Neural cell (in vitro differentiated cells): ENCODE data around the gene VPS37B. TPM values are rescaled to one million over a fixed set of nuclear protein-coding genes. Genes with fewer than 3 reads are reported as not detected.

Source experiments
- H2AFZ ChIP-seq: fragments of 200-600, 300-800 bp; sonication (generic), shearing (Covaris generic); 2 replicates; pipeline ENCODE4 v1.6.0; 2014; ENCODE audit warnings: low read depth, mild to moderate bottlenecking, antibody characterized with exemption, low read length, moderate library complexity
- H3F3A ChIP-seq: fragments of 200-600 bp; shearing (Covaris generic); 2 replicates; pipeline ENCODE4 v1.6.1; 2016; ENCODE audit warnings: mild to moderate bottlenecking, moderate library complexity, mixed read lengths, antibody characterized with exemption, low read length; ENCODE audit not compliant: insufficient read depth, poor library complexity, severe bottlenecking
- H3K27ac ChIP-seq: fragments of 200-600, 300-800 bp; sonication (generic), shearing (Covaris generic); 2 replicates; pipeline ENCODE4 v1.5.1; 2014; ENCODE audit warnings: mild to moderate bottlenecking, low read length, moderate library complexity
- H3K27me3 ChIP-seq: fragments of 300-800, 200-600 bp; sonication (generic), shearing (Covaris generic); 2 replicates; pipeline ENCODE4 v1.6.0; 2014; ENCODE audit warnings: mild to moderate bottlenecking, low read depth, low read length, moderate library complexity; ENCODE audit not compliant: insufficient read depth
- H3K36me3 ChIP-seq: fragments of 300-800, 200-600 bp; sonication (generic), shearing (Covaris generic); 2 replicates; pipeline ENCODE4 v1.5.1; 2014; ENCODE audit warnings: mild to moderate bottlenecking, antibody characterized with exemption, low read length, moderate library complexity; ENCODE audit not compliant: insufficient read depth
- H3K4me2 ChIP-seq: fragments of 300-800, 200-600 bp; sonication (generic), shearing (Covaris generic); 2 replicates; pipeline ENCODE4 v1.6.0; 2014; ENCODE audit warnings: mild to moderate bottlenecking, low read length
- H3K4me3 ChIP-seq: fragments of 300-800, 200-600 bp; sonication (generic), shearing (Covaris generic); 2 replicates; pipeline ENCODE4 v1.5.1; 2014; ENCODE audit warnings: mild to moderate bottlenecking, low read length, moderate library complexity
- H3K79me2 ChIP-seq: fragments of 200-600 bp; shearing (Covaris generic); replicated peaks from 2 replicates; pipeline ENCODE4 v1.6.0; 2014; ENCODE audit warnings: mild to moderate bottlenecking, low read length, moderate library complexity; ENCODE audit not compliant: insufficient read depth
- H3K9ac ChIP-seq: fragments of 300-800, 200-600 bp; sonication (generic), shearing (Covaris generic); 2 replicates; pipeline ENCODE4 v1.6.1; 2016; ENCODE audit warnings: mild to moderate bottlenecking, low read length, mixed read lengths
- H3K9me2 ChIP-seq: fragments of 200-600 bp; shearing (Covaris generic); 2 replicates; pipeline ENCODE4 v1.6.1; 2016; ENCODE audit warnings: mild to moderate bottlenecking, low read length, mixed read lengths; ENCODE audit not compliant: insufficient read depth
- H3K9me3 ChIP-seq: fragments of 200-600, 300-800 bp; sonication (generic), shearing (Covaris generic); 2 replicates; pipeline ENCODE4 v1.6.1; 2016; ENCODE audit warnings: mild to moderate bottlenecking, mixed run types, low read length, moderate library complexity, mixed read lengths
- H4K20me1 ChIP-seq: fragments of 200-600 bp; shearing (Covaris generic); 2 replicates; pipeline ENCODE4 v1.6.1; 2016; ENCODE audit warnings: mild to moderate bottlenecking, mixed run types; ENCODE audit not compliant: insufficient read depth
- EP300 ChIP-seq: fragments of 450-650 bp; conservative IDR thresholded peaks from 2 replicates; pipeline ENCODE4 v1.6.1; 2014; ENCODE audit warnings: antibody characterized with exemption, mild to moderate bottlenecking, moderate library complexity; ENCODE audit not compliant: poor library complexity, severe bottlenecking
- EZH2 ChIP-seq: fragments of 200-600, 300-800 bp; shearing (Covaris generic), sonication (generic); IDR thresholded peaks from 2 replicates; pipeline ENCODE4 v1.6.1; 2014; ENCODE audit warnings: antibody characterized with exemption, low read length, borderline replicate concordance, mild to moderate bottlenecking; ENCODE audit not compliant: insufficient read depth, poor library complexity, severe bottlenecking
- MXI1 ChIP-seq: fragments of 450-650 bp; conservative IDR thresholded peaks from 2 replicates; pipeline ENCODE4 v1.6.1; 2014; ENCODE audit warnings: antibody characterized with exemption, mild to moderate bottlenecking; ENCODE audit not compliant: poor library complexity, severe bottlenecking
- POLR2AphosphoS5 ChIP-seq: IDR thresholded peaks from 2 replicates; pipeline ENCODE4 v1.6.1; 2012
- RAD21 ChIP-seq: fragments of 450-650 bp; conservative IDR thresholded peaks from 2 replicates; pipeline ENCODE4 v1.6.1; 2014; ENCODE audit warnings: antibody characterized with exemption, mild to moderate bottlenecking, moderate library complexity
- SMC3 ChIP-seq: fragments of 450-650 bp; conservative IDR thresholded peaks from 2 replicates; pipeline ENCODE4 v1.6.1; 2014; ENCODE audit warnings: antibody characterized with exemption, mild to moderate bottlenecking, moderate library complexity; ENCODE audit not compliant: poor library complexity
- TAF1 ChIP-seq: IDR thresholded peaks from 2 replicates; pipeline ENCODE4 v1.6.1; 2012; ENCODE audit warnings: low read depth
- polyA plus RNA-seq: library from polyadenylated mRNA; depleted of rRNA; stranded (reverse); fragments of >200 nt; gene quantifications from 2 replicates; pipeline ENCODE4 v1.2.3, GENCODE V29; 2014
- TF ChIP-seq, protein P1 (sequence below): fragments of 450-650 bp; IDR thresholded peaks from 2 replicates; pipeline ENCODE4 v1.5.1; 2014; ENCODE audit warnings: antibody characterized with exemption, mild to moderate bottlenecking, moderate library complexity; ENCODE audit not compliant: poor library complexity, severe bottlenecking
- TF ChIP-seq, protein P2 (sequence below): IDR thresholded peaks from 2 replicates; pipeline ENCODE4 v1.6.1; 2012; ENCODE audit warnings: borderline replicate concordance

The VPS37B gene
- polyA plus RNA-seq, 1 donor from 2014 or later = 30.2 TPM

DNA sequence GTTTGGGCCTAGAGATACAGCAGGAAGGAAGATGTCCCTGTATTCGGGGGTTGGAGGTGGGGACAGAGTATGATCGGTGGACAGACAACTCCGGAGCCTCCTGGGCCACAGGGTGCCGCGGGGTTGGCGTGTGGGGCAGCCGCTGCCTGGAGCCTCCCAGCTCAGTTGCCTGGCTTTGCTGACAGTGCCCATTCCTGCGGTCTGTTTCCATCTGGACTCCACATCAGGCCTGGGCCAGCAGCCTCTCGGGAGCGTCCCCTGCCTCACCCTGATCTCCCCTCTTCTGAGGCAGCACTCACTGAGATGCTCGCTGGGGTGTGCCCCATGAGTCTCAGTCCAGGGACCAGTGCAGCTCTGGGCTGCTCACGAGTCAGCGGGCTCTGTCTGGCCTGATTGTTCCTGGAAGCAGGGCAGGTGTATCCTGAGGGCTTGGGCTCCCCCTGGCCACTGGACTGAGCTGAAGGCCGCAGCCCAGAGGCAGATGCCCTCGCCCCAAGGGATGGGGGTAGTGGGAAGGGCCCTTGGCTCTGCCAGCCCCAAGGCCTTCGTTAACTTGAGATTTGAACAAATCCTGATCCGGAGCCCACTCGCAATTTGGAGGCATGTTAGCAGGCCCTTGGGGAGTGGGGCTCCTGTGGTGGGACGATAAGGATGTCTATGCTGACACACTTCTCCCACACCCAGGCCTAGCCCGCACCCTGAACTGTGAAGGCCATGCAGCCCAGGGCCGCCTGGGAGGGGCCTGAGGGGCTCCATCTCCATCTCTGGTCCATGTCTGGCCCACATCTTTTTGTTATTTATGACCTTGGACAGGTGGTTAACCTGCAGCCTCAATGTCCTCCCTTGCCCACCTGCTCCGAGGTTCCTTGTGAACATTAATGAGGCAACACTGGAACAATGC, 53.2 kb downstream of the VPS37B start:
- Histone ChIP-seq H3K4me3 (no peak overlapping the region), H3K27me3 (no peaks in the 10 kb centered on the region), H4K20me1 (peaks cover 61% of the 10 kb centered on the region), H3K4me2 (no peak overlapping the region), H2AFZ (no peak overlapping the region), H3K36me3 (peaks cover 7% of the 10 kb centered on the region), H3K9me3 (no peaks in the 10 kb centered on the region), H3K79me2 (peaks cover 41% of the 10 kb centered on the region), H3F3A (no peaks in the 10 kb centered on the region), H3K9ac (no peak overlapping the region), H3K27ac (no peak overlapping the region), H3K9me2 (no peaks in the 10 kb centered on the region)
- TF ChIP-seq MXI1 (no peak), RAD21 (no peak), EP300 (no peak), TAF1 (no peak), SMC3 (no peak), EZH2 (no peak), POLR2AphosphoS5 (no peak)
- TF ChIP-seq, protein P1, sequence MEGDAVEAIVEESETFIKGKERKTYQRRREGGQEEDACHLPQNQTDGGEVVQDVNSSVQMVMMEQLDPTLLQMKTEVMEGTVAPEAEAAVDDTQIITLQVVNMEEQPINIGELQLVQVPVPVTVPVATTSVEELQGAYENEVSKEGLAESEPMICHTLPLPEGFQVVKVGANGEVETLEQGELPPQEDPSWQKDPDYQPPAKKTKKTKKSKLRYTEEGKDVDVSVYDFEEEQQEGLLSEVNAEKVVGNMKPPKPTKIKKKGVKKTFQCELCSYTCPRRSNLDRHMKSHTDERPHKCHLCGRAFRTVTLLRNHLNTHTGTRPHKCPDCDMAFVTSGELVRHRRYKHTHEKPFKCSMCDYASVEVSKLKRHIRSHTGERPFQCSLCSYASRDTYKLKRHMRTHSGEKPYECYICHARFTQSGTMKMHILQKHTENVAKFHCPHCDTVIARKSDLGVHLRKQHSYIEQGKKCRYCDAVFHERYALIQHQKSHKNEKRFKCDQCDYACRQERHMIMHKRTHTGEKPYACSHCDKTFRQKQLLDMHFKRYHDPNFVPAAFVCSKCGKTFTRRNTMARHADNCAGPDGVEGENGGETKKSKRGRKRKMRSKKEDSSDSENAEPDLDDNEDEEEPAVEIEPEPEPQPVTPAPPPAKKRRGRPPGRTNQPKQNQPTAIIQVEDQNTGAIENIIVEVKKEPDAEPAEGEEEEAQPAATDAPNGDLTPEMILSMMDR = no peak
- TF ChIP-seq, protein P2, sequence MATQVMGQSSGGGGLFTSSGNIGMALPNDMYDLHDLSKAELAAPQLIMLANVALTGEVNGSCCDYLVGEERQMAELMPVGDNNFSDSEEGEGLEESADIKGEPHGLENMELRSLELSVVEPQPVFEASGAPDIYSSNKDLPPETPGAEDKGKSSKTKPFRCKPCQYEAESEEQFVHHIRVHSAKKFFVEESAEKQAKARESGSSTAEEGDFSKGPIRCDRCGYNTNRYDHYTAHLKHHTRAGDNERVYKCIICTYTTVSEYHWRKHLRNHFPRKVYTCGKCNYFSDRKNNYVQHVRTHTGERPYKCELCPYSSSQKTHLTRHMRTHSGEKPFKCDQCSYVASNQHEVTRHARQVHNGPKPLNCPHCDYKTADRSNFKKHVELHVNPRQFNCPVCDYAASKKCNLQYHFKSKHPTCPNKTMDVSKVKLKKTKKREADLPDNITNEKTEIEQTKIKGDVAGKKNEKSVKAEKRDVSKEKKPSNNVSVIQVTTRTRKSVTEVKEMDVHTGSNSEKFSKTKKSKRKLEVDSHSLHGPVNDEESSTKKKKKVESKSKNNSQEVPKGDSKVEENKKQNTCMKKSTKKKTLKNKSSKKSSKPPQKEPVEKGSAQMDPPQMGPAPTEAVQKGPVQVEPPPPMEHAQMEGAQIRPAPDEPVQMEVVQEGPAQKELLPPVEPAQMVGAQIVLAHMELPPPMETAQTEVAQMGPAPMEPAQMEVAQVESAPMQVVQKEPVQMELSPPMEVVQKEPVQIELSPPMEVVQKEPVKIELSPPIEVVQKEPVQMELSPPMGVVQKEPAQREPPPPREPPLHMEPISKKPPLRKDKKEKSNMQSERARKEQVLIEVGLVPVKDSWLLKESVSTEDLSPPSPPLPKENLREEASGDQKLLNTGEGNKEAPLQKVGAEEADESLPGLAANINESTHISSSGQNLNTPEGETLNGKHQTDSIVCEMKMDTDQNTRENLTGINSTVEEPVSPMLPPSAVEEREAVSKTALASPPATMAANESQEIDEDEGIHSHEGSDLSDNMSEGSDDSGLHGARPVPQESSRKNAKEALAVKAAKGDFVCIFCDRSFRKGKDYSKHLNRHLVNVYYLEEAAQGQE = no peak

DNA sequence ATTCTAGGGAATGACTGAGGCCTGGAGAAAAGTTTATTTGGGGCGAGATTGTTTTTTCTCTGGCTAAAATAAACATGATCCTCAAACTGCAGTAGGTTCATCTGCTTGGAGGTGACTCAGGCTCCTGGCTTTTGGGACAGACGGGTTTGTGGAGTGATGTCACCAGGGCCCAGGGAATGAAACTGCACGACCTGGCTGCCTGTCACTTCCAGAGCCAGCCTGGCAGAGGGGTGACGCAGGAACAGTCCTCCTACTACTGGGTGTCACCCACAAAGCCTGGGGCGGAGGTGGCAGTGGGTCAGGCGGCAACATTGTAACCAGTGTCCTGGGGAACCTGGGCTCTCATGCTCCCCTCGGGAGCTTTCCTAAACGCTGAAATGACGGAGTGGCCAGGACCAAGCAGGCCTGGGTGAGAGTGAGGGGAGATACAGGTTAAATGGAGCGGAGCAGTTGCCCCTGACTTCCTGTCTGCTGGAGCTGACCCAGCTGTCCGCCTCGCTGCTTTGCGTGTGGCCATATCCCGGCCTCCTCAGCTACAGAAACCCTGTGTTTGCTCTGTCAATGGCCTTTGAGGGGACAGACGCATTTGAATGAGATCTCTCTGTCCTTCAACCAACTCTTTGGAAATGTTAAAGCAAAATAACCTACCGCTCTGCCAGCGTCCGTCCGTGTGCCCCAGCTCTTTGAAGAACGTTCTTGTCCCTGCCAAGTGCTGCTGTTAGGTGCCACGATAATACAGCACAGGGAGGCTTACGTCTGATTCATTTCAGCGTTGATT, 54.2 kb downstream of the VPS37B start:
- Histone ChIP-seq H3F3A (no peaks in the 10 kb centered on the region), H3K9me3 (no peaks in the 10 kb centered on the region), H3K4me2 (no peak overlapping the region), H3K79me2 (peaks cover 51% of the 10 kb centered on the region), H3K9me2 (no peaks in the 10 kb centered on the region), H3K9ac (no peak overlapping the region), H3K27me3 (no peaks in the 10 kb centered on the region), H3K36me3 (peaks cover 7% of the 10 kb centered on the region), H4K20me1 (peaks cover 59% of the 10 kb centered on the region), H3K27ac (no peak overlapping the region), H3K4me3 (no peak overlapping the region), H2AFZ (no peak overlapping the region)
- TF ChIP-seq, protein P2 = no peak
- TF ChIP-seq SMC3 (no peak), EZH2 (no peak), EP300 (no peak), POLR2AphosphoS5 (no peak), MXI1 (no peak), TAF1 (no peak), RAD21 (no peak)
- TF ChIP-seq, protein P1 = no peak
